ENCODE measurements around the gene THEMIS2.

DNA sequence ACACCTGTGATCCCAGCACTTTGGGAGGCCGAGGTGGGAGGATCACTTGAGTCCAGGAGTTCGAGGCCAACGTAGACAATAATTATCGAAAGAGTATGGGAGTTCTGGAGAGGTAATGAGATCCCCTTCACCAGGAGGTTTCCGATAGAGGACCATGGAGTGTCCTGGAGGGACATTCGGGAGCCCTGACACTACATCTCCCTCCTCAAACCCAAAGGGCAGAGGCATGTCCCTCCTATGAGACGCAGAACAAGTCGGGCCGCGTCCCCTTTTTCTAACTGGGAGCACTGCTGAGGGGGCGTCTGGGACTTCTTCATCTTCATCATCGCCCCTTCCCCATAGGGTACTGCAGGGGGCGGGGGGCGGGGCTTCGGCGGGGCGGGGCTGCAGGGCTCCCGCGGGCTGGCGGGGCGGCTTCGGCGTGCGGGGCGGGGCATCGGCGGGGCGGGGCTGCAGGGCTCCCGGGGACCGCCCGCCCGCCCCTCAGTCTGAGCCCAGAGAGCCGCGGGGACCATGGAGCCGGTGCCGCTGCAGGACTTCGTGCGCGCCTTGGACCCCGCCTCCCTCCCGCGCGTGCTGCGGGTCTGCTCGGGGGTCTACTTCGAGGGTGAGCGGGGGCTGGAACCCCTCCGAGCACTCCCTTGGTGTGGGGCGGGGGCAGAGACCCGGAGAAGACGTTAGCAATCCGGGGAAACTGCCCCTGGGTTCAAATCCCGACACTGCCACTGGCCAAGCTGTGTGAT lies at the start of gene THEMIS2:
- TF ChIP-seq, protein P1, sequence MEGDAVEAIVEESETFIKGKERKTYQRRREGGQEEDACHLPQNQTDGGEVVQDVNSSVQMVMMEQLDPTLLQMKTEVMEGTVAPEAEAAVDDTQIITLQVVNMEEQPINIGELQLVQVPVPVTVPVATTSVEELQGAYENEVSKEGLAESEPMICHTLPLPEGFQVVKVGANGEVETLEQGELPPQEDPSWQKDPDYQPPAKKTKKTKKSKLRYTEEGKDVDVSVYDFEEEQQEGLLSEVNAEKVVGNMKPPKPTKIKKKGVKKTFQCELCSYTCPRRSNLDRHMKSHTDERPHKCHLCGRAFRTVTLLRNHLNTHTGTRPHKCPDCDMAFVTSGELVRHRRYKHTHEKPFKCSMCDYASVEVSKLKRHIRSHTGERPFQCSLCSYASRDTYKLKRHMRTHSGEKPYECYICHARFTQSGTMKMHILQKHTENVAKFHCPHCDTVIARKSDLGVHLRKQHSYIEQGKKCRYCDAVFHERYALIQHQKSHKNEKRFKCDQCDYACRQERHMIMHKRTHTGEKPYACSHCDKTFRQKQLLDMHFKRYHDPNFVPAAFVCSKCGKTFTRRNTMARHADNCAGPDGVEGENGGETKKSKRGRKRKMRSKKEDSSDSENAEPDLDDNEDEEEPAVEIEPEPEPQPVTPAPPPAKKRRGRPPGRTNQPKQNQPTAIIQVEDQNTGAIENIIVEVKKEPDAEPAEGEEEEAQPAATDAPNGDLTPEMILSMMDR (IDR thresholded peaks at IDR 0.05; ENCODE audit: low read depth, low read length): no peak
- TF ChIP-seq, protein P2, sequence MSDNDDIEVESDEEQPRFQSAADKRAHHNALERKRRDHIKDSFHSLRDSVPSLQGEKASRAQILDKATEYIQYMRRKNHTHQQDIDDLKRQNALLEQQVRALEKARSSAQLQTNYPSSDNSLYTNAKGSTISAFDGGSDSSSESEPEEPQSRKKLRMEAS (IDR thresholded peaks at IDR 0.05; ENCODE audit: low read depth, low read length): no peak
- no peak for TF ChIP-seq POLR2A (IDR thresholded peaks at IDR 0.05; ENCODE audit: extremely low read depth, insufficient read length)
- no peak for TF ChIP-seq MYC (IDR thresholded peaks at IDR 0.05; ENCODE audit: low read depth, low read length)

Data from NB4 (cell line).